T follicular helper cell (primary cell): ENCODE data around the gene ZNF438.
"Not testable (repeated sequence)": the region's sequence is repeated elsewhere in the genome, so short reads cannot be mapped to it uniquely, and the experiment has no call there.

ENCODE experiments used
- DNase-seq: peaks from one replicate; pipeline ENCODE4 v3.0.0-alpha.2; 2020; ENCODE audit warnings: low read depth

ZNF438 gene

GRCh38 chr10:30935078-30935477, 96.6 kb downstream of the ZNF438 start:
- DNase-seq = no peak

GRCh38 chr10:30931094-30931493, 100.6 kb downstream of the ZNF438 start:
- no peak for DNase-seq

GRCh38 chr10:30929901-30930520, 101.7 kb downstream of the ZNF438 start:
- DNase-seq = no peak

- DNase-seq = not testable (repeated sequence)
These were observed 102.3 kb downstream of the ZNF438 start for GRCh38 chr10:30929311-30929729.

- DNase-seq = no peak
These were observed 102.9 kb downstream of the ZNF438 start for GRCh38 chr10:30928742-30929141.

GRCh38 chr10:30918651-30919050, 113.0 kb downstream of the ZNF438 start:
- no peak for DNase-seq

GRCh38 chr10:30917789-30918188, 113.9 kb downstream of the ZNF438 start:
- no peak for DNase-seq

GRCh38 chr10:30917067-30917466, 114.6 kb downstream of the ZNF438 start:
- no peak for DNase-seq

GRCh38 chr10:30915146-30915545, 116.5 kb downstream of the ZNF438 start:
- no peak for DNase-seq

GRCh38 chr10:30911303-30911863, 120.3 kb downstream of the ZNF438 start:
- DNase-seq = no peak

GRCh38 chr10:30903397-30904138, 128.1 kb downstream of the ZNF438 start:
- DNase-seq = no peak

- no peak for DNase-seq
These were observed 128.9 kb downstream of the ZNF438 start for GRCh38 chr10:30902621-30903396.

- not testable (repeated sequence) for DNase-seq
These were observed 130.2 kb downstream of the ZNF438 start for GRCh38 chr10:30901487-30901886.

GRCh38 chr10:30898964-30899363, 132.7 kb downstream of the ZNF438 start:
- no peak for DNase-seq

- no peak for DNase-seq
These were observed 134.1 kb downstream of the ZNF438 start for GRCh38 chr10:30897547-30897946.

GRCh38 chr10:30897048-30897447, 134.6 kb downstream of the ZNF438 start:
- DNase-seq = no peak

GRCh38 chr10:30894221-30894620, 137.4 kb downstream of the ZNF438 start:
- no peak for DNase-seq

GRCh38 chr10:30893208-30893607, 138.5 kb downstream of the ZNF438 start:
- no peak for DNase-seq

GRCh38 chr10:30887839-30888238, 143.8 kb downstream of the ZNF438 start:
- no peak for DNase-seq

- DNase-seq = no peak
These were observed 146.2 kb downstream of the ZNF438 start for GRCh38 chr10:30885423-30885822.

GRCh38 chr10:30883751-30884150, 147.9 kb downstream of the ZNF438 start:
- DNase-seq = no peak

GRCh38 chr10:30883116-30883515, 148.5 kb downstream of the ZNF438 start:
- DNase-seq = no peak

- DNase-seq = no peak
These were observed 149.4 kb downstream of the ZNF438 start for GRCh38 chr10:30882281-30882680.
